K562 (cell line): Measurements from ENCODE around the gene LILRA5. TPM values are rescaled to one million over a fixed set of nuclear protein-coding genes. Genes with fewer than 3 reads are reported as not detected.

Source experiments
- ATAC-seq: fragments of 200-7000 bp; cut with Tn5 transposase; 3 replicates; pipeline ENCODE4 v1.9.1; 2020; ENCODE audit warnings: moderate library complexity
- BruUV-seq: library from RNA; stranded (reverse); fragments of 400-500 nt; replicated peaks from 2 replicates; lab custom pipeline; 2021; lab: Mats Ljungman, UMichigan
- CTCF ChIA-PET: fragments of 300-600 bp; formaldehyde crosslinking; extraction: SDS; loops from one replicate; lab custom pipeline; 2021; ENCODE audit warnings: low intra/inter-chr PET ratio; lab: Yijun Ruan, JAX
- POLR2A ChIA-PET: fragments of 300-600, 350-650 bp; sonication (Branson Sonifier 250); formaldehyde crosslinking; extraction: SDS; loops from one replicate; lab custom pipeline; 2021; ENCODE audit warnings: antibody characterized with exemption, inconsistent platforms; lab: Yijun Ruan, JAX
- DNase-seq, 4 experiments: peaks; one replicate each; pipeline versions ENCODE4 v3.0.0 to v3.0.0-alpha.2; 2011 to 2018; ENCODE audit warnings: low spot score in 3 of 4, mixed read lengths in 3 of 4; ENCODE audit errors: extremely low read depth in 1 of 4
- FAIRE-seq: peaks from 2 replicates; lab custom pipeline; 2011; peaks lifted over from hg19 to GRCh38; lab: Jason Lieb, UNC
- H2AFZ ChIP-seq: 2 replicates; pipeline ENCODE4 v1.6.0; 2011; ENCODE audit warnings: low read depth, low read length, control low read depth, inconsistent platforms
- H3K27ac ChIP-seq: fragments of 200-600 bp; 3 replicates; pipeline ENCODE4 v1.8.0; 2011; ENCODE audit warnings: low read depth, mild to moderate bottlenecking, control low read depth, inconsistent platforms, low read length, moderate library complexity, mixed read lengths; ENCODE audit errors: extremely low read depth
- H3K27me3 ChIP-seq, 2 experiments: fragments of 300-600 bp in 1 of 2; 2 replicates in 1 of 2; 3 replicates in 1 of 2; pipeline versions ENCODE4 v1.6.0 to v1.8.0; 2011; ENCODE audit warnings: inconsistent platforms in 2 of 2, low read length in 2 of 2, mild to moderate bottlenecking in 1 of 2, mixed read lengths in 1 of 2, moderate library complexity in 1 of 2; ENCODE audit not compliant: control insufficient read depth in 2 of 2, insufficient read depth in 2 of 2
- H3K36me3 ChIP-seq: fragments of 300-600 bp; 3 replicates; pipeline ENCODE4 v1.8.0; 2011; ENCODE audit warnings: mild to moderate bottlenecking, low read length, inconsistent platforms; ENCODE audit not compliant: control insufficient read depth, insufficient read depth
- H3K4me1 ChIP-seq, 2 experiments: fragments of 200-600 bp in 1 of 2; replicated peaks in 1 of 2; 2 replicates in 1 of 2; 3 replicates in 1 of 2; pipeline versions ENCODE4 v1.5.1 to v1.8.0; 2011; ENCODE audit warnings: inconsistent platforms in 2 of 2, low read length in 2 of 2, mild to moderate bottlenecking in 1 of 2, mixed read lengths in 1 of 2, moderate library complexity in 1 of 2; ENCODE audit not compliant: control insufficient read depth in 2 of 2, insufficient read depth in 2 of 2
- H3K4me2 ChIP-seq: 2 replicates; pipeline ENCODE4 v1.6.1; 2011; ENCODE audit warnings: low read length, control low read depth, inconsistent platforms, mixed read lengths; ENCODE audit not compliant: insufficient read depth
- H3K4me3 ChIP-seq: fragments of 200-600 bp; sonication (generic), shearing (Covaris generic); 2 replicates; pipeline ENCODE4 v1.5.1; 2016; ENCODE audit warnings: control low read depth, inconsistent platforms
- H3K79me2 ChIP-seq: fragments of 200-600 bp; 3 replicates; pipeline ENCODE4 v1.8.0; 2011; ENCODE audit warnings: low read length, inconsistent platforms; ENCODE audit not compliant: control insufficient read depth, insufficient read depth
- H3K9ac ChIP-seq, 2 experiments: 2 replicates each; pipeline versions ENCODE4 v1.6.0 to v1.6.1; 2011; ENCODE audit warnings: low read depth in 2 of 2, low read length in 2 of 2, control low read depth in 1 of 2, inconsistent platforms in 1 of 2, mild to moderate bottlenecking in 1 of 2, mixed read lengths in 1 of 2; ENCODE audit not compliant: insufficient read depth in 1 of 2
- H3K9me1 ChIP-seq: one replicate; pipeline ENCODE4 v1.6.0; 2011; ENCODE audit warnings: inconsistent platforms, mild to moderate bottlenecking, low read length, moderate library complexity; ENCODE audit not compliant: control insufficient read depth, insufficient read depth
- H3K9me3 ChIP-seq: replicated peaks from 2 replicates; pipeline ENCODE4 v1.5.1; 2011; ENCODE audit warnings: low read depth, low read length, inconsistent platforms; ENCODE audit not compliant: control insufficient read depth, insufficient read depth
- H4K20me1 ChIP-seq: replicated peaks from 2 replicates; pipeline ENCODE4 v1.6.1; 2011; ENCODE audit warnings: low read length, inconsistent platforms, mixed read lengths; ENCODE audit not compliant: control insufficient read depth, insufficient read depth
- DPF2 ChIP-seq: fragments of 450-650 bp; IDR thresholded peaks from 2 replicates; pipeline ENCODE4 v1.6.1; 2016
- ESRRA ChIP-seq: fragments of 450-650 bp; IDR thresholded peaks from 2 replicates; pipeline ENCODE4 v1.6.1; 2014; ENCODE audit warnings: low read depth, mild to moderate bottlenecking, moderate library complexity, borderline replicate concordance
- ETV5 ChIP-seq: sonication (generic); formaldehyde crosslinking; IDR thresholded peaks from 2 replicates; pipeline ENCODE4 v1.4.0; 2020; ENCODE audit warnings: low read depth, mild to moderate bottlenecking, missing genetic modification reagents
- KLF10 ChIP-seq: fragments of 250-450 bp; sonication (Bioruptor Pico); IDR thresholded peaks from 2 replicates; pipeline ENCODE4 v1.6.1; 2021; ENCODE audit warnings: matching md5 sums
- SIX5 ChIP-seq, 2 experiments: IDR thresholded peaks; 2 replicates each; pipeline ENCODE4 v1.6.1; 2011; ENCODE audit warnings: low read length in 2 of 2, borderline replicate concordance in 1 of 2, low read depth in 1 of 2, mild to moderate bottlenecking in 1 of 2, moderate library complexity in 1 of 2; ENCODE audit not compliant: insufficient read depth in 1 of 2
- ZNF23 ChIP-seq: fragments of 250-450 bp; sonication (Bioruptor Pico); IDR thresholded peaks from 2 replicates; pipeline ENCODE4 v1.4.0; 2020; ENCODE audit warnings: mild to moderate bottlenecking
- WGBS: fragments of 100-300 bp; shearing (Covaris generic); methylation state at CpG from one replicate; pipeline ENCODE4 v1.1.6; 2016; ENCODE audit warnings: low coverage, mixed read lengths; ENCODE audit not compliant: insufficient coverage; ENCODE audit errors: missing lambda C conversion rate; 5-methylcytosine and 5-hydroxymethylcytosine counted together
- in situ Hi-C: fragments of 300-500 bp; cut with MboI; formaldehyde crosslinking; loops from 4 replicates; pipeline ENCODE4 v1.15.0; 2018; ENCODE audit warnings: inconsistent platforms, mixed read lengths
- intact Hi-C: fragments of 100-400 bp; cut with micrococcal nuclease; formaldehyde crosslinking; loops from 2 replicates; pipeline ENCODE4 v1.14.2; 2022
- polyA plus RNA-seq, 8 experiments: library from polyadenylated mRNA; depleted of rRNA in 4 of 8; stranded (reverse) in 5 of 8; unstranded in 3 of 8; fragments of >200 nt; fragmentation: Nextera tagmentation in 2 of 8; fragmentation: Illumina TruSeq in 1 of 8; extraction: Ambion mirVana in 2 of 8; extraction: Trizol in 1 of 8; gene quantifications; 2 replicates each; pipeline versions ENCODE4 v1.2.1 to v1.2.3, GENCODE V29; 2011 to 2014; ENCODE audit warnings: inconsistent platforms in 1 of 8, missing spikeins in 1 of 8
- total RNA-seq, 7 experiments: library from RNA; depleted of rRNA in 6 of 7; stranded (reverse); fragments of >200 nt in 6 of 7; fragmentation: Illumina TruSeq in 2 of 7; extraction: Trizol in 2 of 7; gene quantifications; 2 replicates each; pipeline versions ENCODE4 v1.2.1 to v1.2.3, GENCODE V29; 2011 to 2021; ENCODE audit warnings: low replicate concordance in 1 of 7
- TF ChIP-seq, protein P1 (sequence below): sonication (generic); formaldehyde crosslinking; IDR thresholded peaks from 2 replicates; pipeline ENCODE4 v1.8.1; 2023; ENCODE audit warnings: mild to moderate bottlenecking, missing genetic modification reagents, moderate library complexity
- TF ChIP-seq, protein P2 (sequence below), 2 experiments: fragments of 450-650 bp in 1 of 2; sonication (generic) in 1 of 2; formaldehyde crosslinking in 1 of 2; IDR thresholded peaks; 2 replicates each; pipeline versions ENCODE4 v1.7.1 to v1.9.0; 2016 to 2022; ENCODE audit warnings: inconsistent platforms in 1 of 2, mild to moderate bottlenecking in 1 of 2, missing genetic modification reagents in 1 of 2

LILRA5 gene
- total and polyA plus RNA-seq, 9 of the 15 experiments (the other 6 are each of a cell fraction or from before 2014, with no cell fraction given), result not detected

DNA sequence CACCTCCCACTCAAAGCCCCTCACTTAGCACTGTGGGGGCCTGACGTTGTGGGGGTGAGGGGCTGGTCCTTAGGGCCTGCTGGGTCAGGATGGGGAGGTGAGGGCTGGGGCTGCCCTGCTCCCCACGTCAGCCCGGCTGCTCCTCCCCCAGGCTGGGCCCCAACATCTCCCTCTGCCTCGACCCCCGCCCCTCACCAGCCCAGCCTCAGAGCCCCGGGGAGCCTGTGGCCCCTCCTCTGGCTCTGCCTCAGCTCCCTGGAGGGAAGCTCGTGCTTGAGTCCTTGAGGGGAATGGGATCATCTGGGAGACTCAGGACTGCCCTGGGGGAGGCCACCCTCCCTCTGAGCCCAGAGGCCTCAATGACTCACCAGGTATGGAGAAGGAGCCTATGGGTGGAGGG, 19.2 kb upstream of the LILRA5 start:
- WGBS, result 0% methylated on average over 6 of the region's 7 CpGs
- no peaks in the 10 kb centered on the region for H3K9me3 ChIP-seq
- no peaks in the 10 kb centered on the region for H3K36me3 ChIP-seq
- intact Hi-C loops (no loop called here), in situ Hi-C loops (no loop called here)
- ChIA-PET POLR2A (no interaction called here), CTCF (no interaction called here)
- H3K9me1 ChIP-seq, result no peaks in the 10 kb centered on the region
- H3K9ac ChIP-seq, result no peak overlapping the region
- no peak overlapping the region for H3K27ac ChIP-seq
- no peaks in the 10 kb centered on the region for H3K79me2 ChIP-seq
- no peak overlapping the region for H3K4me2 ChIP-seq
- no peak for FAIRE-seq
- ATAC-seq, result no peak
- H3K4me1 ChIP-seq, result no peaks in the 10 kb centered on the region; a peak in 1 of 5 replicates
- H4K20me1 ChIP-seq, result no peaks in the 10 kb centered on the region; the same call in 1 of the 2 replicates
- no peak overlapping the region for H3K4me3 ChIP-seq
- H2AFZ ChIP-seq, result no peak overlapping the region
- peaks cover 3 to 12% of the 10 kb centered on the region in 2 experiments for H3K27me3 ChIP-seq
- no TSS peak for BruUV-seq
- no peak for DNase-seq
- TF ChIP-seq SIX5 (IDR thresholded peaks at IDR 0.05; ENCODE audit: borderline replicate concordance in 1 of 2, insufficient read depth in 1 of 2, low read depth in 1 of 2, low read length in 2 of 2), result no peak
- TF ChIP-seq DPF2, result no peak
- TF ChIP-seq KLF10 (CRISPR knock-in tag), result no peak
- TF ChIP-seq ETV5 (CRISPR knock-in tag), result no peak
- TF ChIP-seq, protein P1, sequence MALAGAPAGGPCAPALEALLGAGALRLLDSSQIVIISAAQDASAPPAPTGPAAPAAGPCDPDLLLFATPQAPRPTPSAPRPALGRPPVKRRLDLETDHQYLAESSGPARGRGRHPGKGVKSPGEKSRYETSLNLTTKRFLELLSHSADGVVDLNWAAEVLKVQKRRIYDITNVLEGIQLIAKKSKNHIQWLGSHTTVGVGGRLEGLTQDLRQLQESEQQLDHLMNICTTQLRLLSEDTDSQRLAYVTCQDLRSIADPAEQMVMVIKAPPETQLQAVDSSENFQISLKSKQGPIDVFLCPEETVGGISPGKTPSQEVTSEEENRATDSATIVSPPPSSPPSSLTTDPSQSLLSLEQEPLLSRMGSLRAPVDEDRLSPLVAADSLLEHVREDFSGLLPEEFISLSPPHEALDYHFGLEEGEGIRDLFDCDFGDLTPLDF (CRISPR knock-in tag), result no peak
- no peak for TF ChIP-seq ZNF23
- no peak for TF ChIP-seq ESRRA
- TF ChIP-seq, protein P2, sequence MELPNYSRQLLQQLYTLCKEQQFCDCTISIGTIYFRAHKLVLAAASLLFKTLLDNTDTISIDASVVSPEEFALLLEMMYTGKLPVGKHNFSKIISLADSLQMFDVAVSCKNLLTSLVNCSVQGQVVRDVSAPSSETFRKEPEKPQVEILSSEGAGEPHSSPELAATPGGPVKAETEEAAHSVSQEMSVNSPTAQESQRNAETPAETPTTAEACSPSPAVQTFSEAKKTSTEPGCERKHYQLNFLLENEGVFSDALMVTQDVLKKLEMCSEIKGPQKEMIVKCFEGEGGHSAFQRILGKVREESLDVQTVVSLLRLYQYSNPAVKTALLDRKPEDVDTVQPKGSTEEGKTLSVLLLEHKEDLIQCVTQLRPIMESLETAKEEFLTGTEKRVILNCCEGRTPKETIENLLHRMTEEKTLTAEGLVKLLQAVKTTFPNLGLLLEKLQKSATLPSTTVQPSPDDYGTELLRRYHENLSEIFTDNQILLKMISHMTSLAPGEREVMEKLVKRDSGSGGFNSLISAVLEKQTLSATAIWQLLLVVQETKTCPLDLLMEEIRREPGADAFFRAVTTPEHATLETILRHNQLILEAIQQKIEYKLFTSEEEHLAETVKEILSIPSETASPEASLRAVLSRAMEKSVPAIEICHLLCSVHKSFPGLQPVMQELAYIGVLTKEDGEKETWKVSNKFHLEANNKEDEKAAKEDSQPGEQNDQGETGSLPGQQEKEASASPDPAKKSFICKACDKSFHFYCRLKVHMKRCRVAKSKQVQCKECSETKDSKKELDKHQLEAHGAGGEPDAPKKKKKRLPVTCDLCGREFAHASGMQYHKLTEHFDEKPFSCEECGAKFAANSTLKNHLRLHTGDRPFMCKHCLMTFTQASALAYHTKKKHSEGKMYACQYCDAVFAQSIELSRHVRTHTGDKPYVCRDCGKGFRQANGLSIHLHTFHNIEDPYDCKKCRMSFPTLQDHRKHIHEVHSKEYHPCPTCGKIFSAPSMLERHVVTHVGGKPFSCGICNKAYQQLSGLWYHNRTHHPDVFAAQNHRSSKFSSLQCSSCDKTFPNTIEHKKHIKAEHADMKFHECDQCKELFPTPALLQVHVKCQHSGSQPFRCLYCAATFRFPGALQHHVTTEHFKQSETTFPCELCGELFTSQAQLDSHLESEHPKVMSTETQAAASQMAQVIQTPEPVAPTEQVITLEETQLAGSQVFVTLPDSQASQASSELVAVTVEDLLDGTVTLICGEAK (IDR thresholded peaks at IDR 0.05), result no peak
- TF ChIP-seq, protein P2 (CRISPR knock-in tag; IDR thresholded peaks at IDR 0.05), result no peak
